K562 (cell line): ENCODE measurements around the gene CLIP1.
"Not testable (repeated sequence)": the region's sequence is repeated elsewhere in the genome, so short reads cannot be mapped to it uniquely, and the experiment has no call there.

Source experiments
- CEBPB ChIP-seq: fragments of 450-650 bp; IDR thresholded peaks from 2 replicates; pipeline ENCODE4 v1.6.1; 2016; ENCODE audit warnings: missing genetic modification characterization, missing compliant biosample characterization
- CHD1 ChIP-seq: fragments of 200-600 bp; sonication (generic); IDR thresholded peaks from one replicate; pipeline ENCODE4 v1.6.1; 2012; ENCODE audit warnings: mild to moderate bottlenecking, moderate library complexity, low read length, inconsistent platforms
- EP300 ChIP-seq: IDR thresholded peaks from 2 replicates; pipeline ENCODE4 v1.6.1; 2012; ENCODE audit warnings: low read length, improper control_type of control experiment
- ESRRA ChIP-seq: fragments of 450-650 bp; IDR thresholded peaks from 2 replicates; pipeline ENCODE4 v1.6.1; 2014; ENCODE audit warnings: low read depth, mild to moderate bottlenecking, moderate library complexity, borderline replicate concordance
- XRCC5 ChIP-seq: fragments of 200-400 bp; formaldehyde crosslinking; IDR thresholded peaks from 2 replicates; pipeline ENCODE4 v1.6.1; 2017; ENCODE audit warnings: low read depth, mild to moderate bottlenecking, low read length
- ZFX ChIP-seq: sonication (generic); formaldehyde crosslinking; IDR thresholded peaks from 2 replicates; pipeline ENCODE4 v1.8.0; 2022; ENCODE audit warnings: mild to moderate bottlenecking, missing genetic modification reagents, moderate library complexity
- TF ChIP-seq, protein P1 (sequence below): fragments of 200-800 bp; sonication (Bioruptor generic); IDR thresholded peaks from 2 replicates; pipeline ENCODE4 v1.6.1; 2017; ENCODE audit warnings: missing genetic modification characterization, missing compliant biosample characterization
- TF ChIP-seq, protein P2 (sequence below): fragments of 450-650 bp; formaldehyde crosslinking; IDR thresholded peaks from 2 replicates; pipeline ENCODE4 v1.4.0; 2022; ENCODE audit warnings: mild to moderate bottlenecking, moderate library complexity
- TF ChIP-seq, protein P3 (sequence below): sonication (generic); formaldehyde crosslinking; IDR thresholded peaks from 2 replicates; pipeline ENCODE4 v1.8.1; 2023; ENCODE audit warnings: mild to moderate bottlenecking, missing genetic modification reagents, moderate library complexity

DNA sequence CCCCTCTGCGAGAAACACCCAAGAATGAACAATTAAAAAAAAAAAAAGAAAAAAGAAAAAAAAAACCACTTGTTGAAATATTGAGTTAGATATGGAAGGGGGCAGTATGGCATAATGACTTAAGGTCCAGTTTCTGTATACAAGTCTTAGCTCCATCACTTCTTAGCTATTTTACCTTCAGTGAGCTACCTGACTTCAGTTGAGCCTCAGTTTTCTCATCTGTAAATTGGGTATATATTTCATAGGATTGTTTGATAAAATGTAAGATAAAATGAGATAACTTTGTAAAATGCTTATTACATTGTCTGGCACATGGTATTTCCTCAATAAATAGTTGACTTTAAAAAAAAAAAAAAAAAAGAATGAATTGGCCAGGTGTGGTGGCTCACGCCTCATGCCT, 64.1 kb downstream of the CLIP1 start:
- not testable (repeated sequence) for TF ChIP-seq ESRRA; ZFX (CRISPR knock-in tag); CEBPB (tag); XRCC5; EP300; CHD1
- TF ChIP-seq, protein P1, sequence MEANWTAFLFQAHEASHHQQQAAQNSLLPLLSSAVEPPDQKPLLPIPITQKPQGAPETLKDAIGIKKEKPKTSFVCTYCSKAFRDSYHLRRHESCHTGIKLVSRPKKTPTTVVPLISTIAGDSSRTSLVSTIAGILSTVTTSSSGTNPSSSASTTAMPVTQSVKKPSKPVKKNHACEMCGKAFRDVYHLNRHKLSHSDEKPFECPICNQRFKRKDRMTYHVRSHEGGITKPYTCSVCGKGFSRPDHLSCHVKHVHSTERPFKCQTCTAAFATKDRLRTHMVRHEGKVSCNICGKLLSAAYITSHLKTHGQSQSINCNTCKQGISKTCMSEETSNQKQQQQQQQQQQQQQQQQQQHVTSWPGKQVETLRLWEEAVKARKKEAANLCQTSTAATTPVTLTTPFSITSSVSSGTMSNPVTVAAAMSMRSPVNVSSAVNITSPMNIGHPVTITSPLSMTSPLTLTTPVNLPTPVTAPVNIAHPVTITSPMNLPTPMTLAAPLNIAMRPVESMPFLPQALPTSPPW (CRISPR knock-in tag), result not testable (repeated sequence)
- TF ChIP-seq, protein P2, sequence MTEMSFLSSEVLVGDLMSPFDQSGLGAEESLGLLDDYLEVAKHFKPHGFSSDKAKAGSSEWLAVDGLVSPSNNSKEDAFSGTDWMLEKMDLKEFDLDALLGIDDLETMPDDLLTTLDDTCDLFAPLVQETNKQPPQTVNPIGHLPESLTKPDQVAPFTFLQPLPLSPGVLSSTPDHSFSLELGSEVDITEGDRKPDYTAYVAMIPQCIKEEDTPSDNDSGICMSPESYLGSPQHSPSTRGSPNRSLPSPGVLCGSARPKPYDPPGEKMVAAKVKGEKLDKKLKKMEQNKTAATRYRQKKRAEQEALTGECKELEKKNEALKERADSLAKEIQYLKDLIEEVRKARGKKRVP (CRISPR knock-in tag), result not testable (repeated sequence)
- TF ChIP-seq, protein P3, sequence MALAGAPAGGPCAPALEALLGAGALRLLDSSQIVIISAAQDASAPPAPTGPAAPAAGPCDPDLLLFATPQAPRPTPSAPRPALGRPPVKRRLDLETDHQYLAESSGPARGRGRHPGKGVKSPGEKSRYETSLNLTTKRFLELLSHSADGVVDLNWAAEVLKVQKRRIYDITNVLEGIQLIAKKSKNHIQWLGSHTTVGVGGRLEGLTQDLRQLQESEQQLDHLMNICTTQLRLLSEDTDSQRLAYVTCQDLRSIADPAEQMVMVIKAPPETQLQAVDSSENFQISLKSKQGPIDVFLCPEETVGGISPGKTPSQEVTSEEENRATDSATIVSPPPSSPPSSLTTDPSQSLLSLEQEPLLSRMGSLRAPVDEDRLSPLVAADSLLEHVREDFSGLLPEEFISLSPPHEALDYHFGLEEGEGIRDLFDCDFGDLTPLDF, result not testable (repeated sequence)
